Kidney (tissue), 14 donors: ENCODE data around the gene NCAM2. TPM values are rescaled to one million over a fixed set of nuclear protein-coding genes. Genes with fewer than 3 reads are reported as not detected.

Source experiments
- DNase-seq, 5 donors: peaks; one replicate each; pipeline ENCODE4 v3.0.0-alpha.2; 2013 to 2020
- FAIRE-seq: peaks from 2 replicates; lab custom pipeline; 2012; peaks lifted over from hg19 to GRCh38; lab: Jason Lieb, UNC
- H3K27ac ChIP-seq, 2 donors: one replicate each; pipeline ENCODE4 v1.7.0; 2013; ENCODE audit warnings: low read depth in 2 of 2, low read length in 2 of 2, inconsistent platforms in 1 of 2
- H3K27me3 ChIP-seq: one replicate; pipeline ENCODE4 v1.7.1; 2013; ENCODE audit warnings: low read length, inconsistent platforms; ENCODE audit not compliant: control insufficient read depth, insufficient read depth
- H3K36me3 ChIP-seq, 3 donors: one replicate each; pipeline versions ENCODE4 v1.7.0 to v1.7.1; 2013; ENCODE audit warnings: low read length in 3 of 3, control low read depth in 1 of 3, inconsistent platforms in 1 of 3; ENCODE audit not compliant: insufficient read depth in 3 of 3, control insufficient read depth in 2 of 3
- H3K4me1 ChIP-seq, 3 donors: one replicate each; pipeline versions ENCODE4 v1.7.0 to v1.7.1; 2013; ENCODE audit warnings: low read length in 3 of 3, inconsistent platforms in 1 of 3, low read depth in 1 of 3; ENCODE audit not compliant: control insufficient read depth in 2 of 3, insufficient read depth in 2 of 3
- H3K4me3 ChIP-seq, 3 donors: one replicate each; pipeline versions ENCODE4 v1.7.0 to v1.8.1; 2013; ENCODE audit warnings: low read length in 3 of 3, control low read depth in 1 of 3, inconsistent platforms in 1 of 3
- H3K9ac ChIP-seq, 3 donors: one replicate each; pipeline versions ENCODE4 v1.7.0 to v1.7.1; 2013; ENCODE audit warnings: low read length in 3 of 3, control low read depth in 1 of 3, inconsistent platforms in 1 of 3
- H3K9me3 ChIP-seq, 3 donors: one replicate each; pipeline versions ENCODE4 v1.7.0 to v1.7.1; 2013; ENCODE audit warnings: low read length in 3 of 3, control low read depth in 1 of 3, inconsistent platforms in 1 of 3; ENCODE audit not compliant: control insufficient read depth in 2 of 3, insufficient read depth in 1 of 3
- CTCF ChIP-seq: IDR thresholded peaks from 3 replicates; pipeline ENCODE4 v1.5.1; 2012; ENCODE audit warnings: mild to moderate bottlenecking, moderate library complexity, borderline replicate concordance; ENCODE audit not compliant: insufficient read depth; ENCODE audit errors: extremely low read depth
- intact Hi-C: fragments of 100-400 bp; cut with DNase I; formaldehyde crosslinking; loops from one replicate; pipeline ENCODE4 v1.11.1; 2022
- polyA plus RNA-seq: library from polyadenylated mRNA; stranded (reverse); fragments of 350-450 nt; fragmentation: Illumina TruSeq; extraction: RNeasy Lipid Tissue Mini Kit (QIAGEN cat#74804); gene quantifications from one replicate; pipeline ENCODE4 v1.2.3, GENCODE V29; 2014; ENCODE audit warnings: low read depth, low replicate concordance; ENCODE audit not compliant: insufficient read depth
- total RNA-seq: library from RNA; stranded (reverse); fragmentation: NEBNext Ultra II Directional; extraction: Animal tissue kit (Norgen Biotek cat#: 25700); gene quantifications from one replicate; pipeline ENCODE4 v1.2.1, GENCODE V29; 2021
- donor health status: control.
- donor health status: control.
- donor health status: control.
- donor health status: control.
- donor health status: control.
- donor health status: DM: yes; HTN: yes; CAD: no.
- donor health status: Normal renal cell carcinoma (clear cell type).

NCAM2 gene
- total and polyA plus RNA-seq, 2 donors from 2014 or later, result 0.13 to 0.82 TPM

- Histone ChIP-seq H3K27me3 (no peaks in the 10 kb centered on the region), H3K4me3 (no peak overlapping the region), H3K4me1 (no peaks in the 10 kb centered on the region), H3K9ac (no peak overlapping the region), H3K27ac (no peak overlapping the region), H3K36me3 (no peaks in the 10 kb centered on the region), H3K9me3 (no peaks in the 10 kb centered on the region)
- TF ChIP-seq CTCF, result no peak
- intact Hi-C loops, result no loop called here
- FAIRE-seq (no peak), DNase-seq (no peak)
These were observed 41.5 kb downstream of the NCAM2 start for GRCh38 chr21:21039624-21040170.

GRCh38 chr21:21045518-21045917, 47.3 kb downstream of the NCAM2 start:
- FAIRE-seq, result no peak

DNA sequence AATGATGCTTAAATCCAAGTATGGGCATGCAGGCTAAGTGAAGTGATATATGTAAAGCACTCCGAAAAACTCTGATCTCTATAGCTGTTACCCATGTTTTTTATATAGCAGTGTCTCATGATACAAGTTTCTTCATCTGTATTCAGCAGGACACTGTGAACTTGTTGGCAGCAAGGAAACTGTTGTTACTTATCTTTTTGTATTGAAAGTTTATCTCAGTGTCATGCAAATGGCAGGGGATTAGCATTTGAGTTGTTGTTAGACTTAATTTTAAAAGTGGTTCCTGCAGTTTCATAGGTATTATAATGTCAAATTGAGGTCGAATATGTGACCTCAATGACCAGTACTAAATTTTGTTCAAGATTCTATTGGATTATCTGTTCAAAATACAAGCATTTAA, 47.9 kb downstream of the NCAM2 start:
- Histone ChIP-seq H3K9ac (no peak overlapping the region), H3K9me3 (no peaks in the 10 kb centered on the region), H3K27me3 (no peaks in the 10 kb centered on the region), H3K4me1 (no peaks in the 10 kb centered on the region), H3K27ac (no peak overlapping the region), H3K36me3 (no peaks in the 10 kb centered on the region), H3K4me3 (no peak overlapping the region)
- no peak for TF ChIP-seq CTCF
- intact Hi-C loops, result no loop called here
- DNase-seq (no peak), FAIRE-seq (no peak)

More at GRCh38 chr21:21045518-21045917, 47.3 kb downstream of the NCAM2 start:
- no peaks in the 10 kb centered on the region for H3K9me3 ChIP-seq
- H3K4me1 ChIP-seq, result no peaks in the 10 kb centered on the region
- no peaks in the 10 kb centered on the region for H3K36me3 ChIP-seq
- no peak for TF ChIP-seq CTCF
- H3K27ac ChIP-seq, result no peak overlapping the region
- H3K27me3 ChIP-seq, result no peaks in the 10 kb centered on the region
- no peak overlapping the region for H3K4me3 ChIP-seq
- intact Hi-C loops, result no loop called here
- DNase-seq, result no peak
- no peak overlapping the region for H3K9ac ChIP-seq
